ENCODE measurements around the gene TGFBR3L.
"Not testable (repeated sequence)": the region's sequence is repeated elsewhere in the genome, so short reads cannot be mapped to it uniquely, and the experiment has no call there.

TGFBR3L gene

DNA sequence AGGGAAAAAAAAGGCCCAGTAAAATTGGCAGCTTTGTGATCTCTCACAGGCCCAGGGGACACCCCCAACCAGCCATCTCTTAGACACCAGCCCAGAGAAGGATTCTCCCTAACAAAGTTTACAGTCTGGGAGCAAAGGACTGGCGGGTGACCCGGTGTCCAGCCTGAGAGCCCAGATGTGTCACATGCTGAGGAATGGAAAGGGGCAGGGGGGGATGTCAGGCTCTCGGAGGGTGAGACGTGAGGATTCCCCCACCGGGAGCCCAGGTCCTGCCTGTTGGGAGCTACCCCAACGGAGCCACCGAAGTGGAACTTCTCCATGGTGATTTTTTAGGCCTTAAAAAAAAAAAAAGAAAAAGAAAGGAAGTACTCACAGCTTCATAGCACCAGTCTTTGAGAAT lies 16.1 kb downstream of the TGFBR3L start:
- DNase-seq: no peak

DNA sequence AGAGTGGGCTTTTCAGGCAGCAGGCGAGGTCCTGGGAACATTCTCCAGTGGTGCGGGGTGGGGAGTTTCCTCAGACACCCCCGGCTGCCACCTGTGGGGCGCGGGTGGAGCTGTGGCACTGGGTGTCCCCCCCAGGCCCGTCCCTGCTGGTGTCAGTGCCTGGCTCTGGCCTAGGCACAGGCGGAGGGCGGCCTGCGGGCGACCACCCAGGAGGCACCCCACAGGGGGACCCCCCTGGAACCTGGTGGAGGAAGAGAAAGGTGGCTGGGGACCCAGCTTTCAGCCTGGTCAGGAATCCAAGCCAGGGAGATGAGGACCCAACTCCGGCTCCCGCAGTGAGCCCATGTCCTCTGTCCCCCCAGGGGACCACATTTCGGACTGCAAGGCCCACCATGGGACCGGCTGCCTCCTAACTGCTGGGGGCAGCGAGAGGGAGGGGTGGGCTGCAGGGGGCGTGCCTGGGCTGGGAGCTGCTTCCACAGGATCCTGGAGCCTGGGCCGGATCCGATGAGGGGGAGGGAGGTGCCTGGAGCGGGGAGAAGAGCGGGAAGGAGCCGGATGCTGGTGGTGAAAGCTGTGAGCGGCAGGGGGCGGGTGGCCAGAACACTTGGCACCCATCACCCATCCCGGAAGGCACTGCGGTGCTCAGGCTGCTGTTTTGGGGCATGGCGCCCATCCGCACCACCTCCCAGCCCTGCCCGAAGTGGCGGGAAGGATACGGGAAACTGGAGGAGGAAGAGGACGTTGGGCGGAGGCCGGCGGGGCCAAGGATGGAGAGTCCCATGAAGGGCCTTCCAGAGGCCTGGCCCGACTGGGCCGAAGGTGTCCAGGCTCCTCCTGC lies 16.8 kb downstream of the TGFBR3L start:
- DNase-seq: no peak

DNA sequence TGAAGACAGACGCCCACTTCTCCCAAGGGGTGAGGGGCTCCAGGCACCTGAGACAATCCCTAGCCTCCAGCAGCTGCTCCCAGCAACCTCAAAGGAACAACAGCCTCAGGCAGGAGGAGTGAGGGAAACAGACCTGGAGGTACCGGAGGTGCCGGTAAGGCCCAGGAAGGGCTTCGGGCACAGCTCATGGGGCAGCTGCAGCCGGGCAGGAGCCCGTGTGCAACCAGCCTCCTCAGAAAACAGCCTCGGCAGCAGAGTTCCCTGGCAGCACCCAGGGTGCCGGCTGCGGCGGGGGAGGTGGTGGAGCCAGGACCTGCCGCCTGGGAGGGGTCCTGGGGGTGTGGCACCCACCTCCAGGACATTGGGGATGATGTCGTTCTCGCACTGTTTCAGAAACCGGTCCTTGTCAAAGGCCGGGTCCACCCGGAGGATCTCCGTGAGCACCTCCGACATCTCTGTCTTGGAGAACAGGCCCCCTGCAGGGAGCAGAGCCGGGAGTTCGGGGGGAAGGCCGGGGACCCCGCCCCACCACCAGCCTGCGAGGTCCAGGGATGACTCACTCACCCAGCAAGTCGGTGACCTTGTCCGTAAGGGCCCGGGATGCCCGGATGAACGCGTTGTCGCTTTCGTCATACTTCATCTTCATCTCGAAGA lies 17.8 kb downstream of the TGFBR3L start:
- DNase-seq: no peak

DNA sequence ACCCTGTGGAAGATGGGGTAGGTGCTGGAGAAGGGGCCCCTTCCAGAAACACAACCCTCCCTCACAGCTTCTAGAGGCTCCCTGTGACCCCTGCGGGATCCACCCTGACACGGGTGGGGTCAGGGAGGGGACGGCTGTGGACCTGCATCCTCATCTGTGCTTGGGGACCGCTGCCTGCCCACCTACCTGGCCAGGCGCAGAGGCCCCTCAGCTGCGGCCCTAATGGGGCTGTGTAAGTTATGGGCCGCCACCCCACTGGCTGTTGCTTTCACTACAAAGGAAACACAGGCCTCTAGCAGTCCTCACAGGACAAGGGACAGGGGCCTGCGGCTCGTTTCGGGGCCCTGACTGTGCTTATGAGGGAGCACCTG lies 18.3 kb downstream of the TGFBR3L start:
- no peak for DNase-seq

DNA sequence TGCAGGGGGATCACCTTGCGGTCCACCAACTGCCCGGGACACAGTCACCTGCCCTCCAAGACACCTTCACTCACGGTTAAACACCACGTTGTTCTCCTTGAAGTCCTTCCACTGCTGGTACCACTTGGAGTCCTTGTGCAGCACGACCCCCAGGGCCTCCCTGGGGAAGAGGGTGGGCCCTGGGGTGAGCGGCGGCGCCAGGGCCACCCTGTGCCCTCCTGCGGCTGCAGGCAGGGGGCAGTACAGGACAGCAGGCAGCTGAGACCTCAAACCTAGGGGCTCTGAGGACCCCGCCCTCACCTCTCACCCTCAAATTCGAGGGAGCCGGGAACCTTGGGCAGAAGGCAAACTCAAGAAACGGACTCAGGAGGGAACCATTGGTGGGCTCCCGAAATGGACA lies 18.8 kb downstream of the TGFBR3L start:
- no peak for DNase-seq

DNA sequence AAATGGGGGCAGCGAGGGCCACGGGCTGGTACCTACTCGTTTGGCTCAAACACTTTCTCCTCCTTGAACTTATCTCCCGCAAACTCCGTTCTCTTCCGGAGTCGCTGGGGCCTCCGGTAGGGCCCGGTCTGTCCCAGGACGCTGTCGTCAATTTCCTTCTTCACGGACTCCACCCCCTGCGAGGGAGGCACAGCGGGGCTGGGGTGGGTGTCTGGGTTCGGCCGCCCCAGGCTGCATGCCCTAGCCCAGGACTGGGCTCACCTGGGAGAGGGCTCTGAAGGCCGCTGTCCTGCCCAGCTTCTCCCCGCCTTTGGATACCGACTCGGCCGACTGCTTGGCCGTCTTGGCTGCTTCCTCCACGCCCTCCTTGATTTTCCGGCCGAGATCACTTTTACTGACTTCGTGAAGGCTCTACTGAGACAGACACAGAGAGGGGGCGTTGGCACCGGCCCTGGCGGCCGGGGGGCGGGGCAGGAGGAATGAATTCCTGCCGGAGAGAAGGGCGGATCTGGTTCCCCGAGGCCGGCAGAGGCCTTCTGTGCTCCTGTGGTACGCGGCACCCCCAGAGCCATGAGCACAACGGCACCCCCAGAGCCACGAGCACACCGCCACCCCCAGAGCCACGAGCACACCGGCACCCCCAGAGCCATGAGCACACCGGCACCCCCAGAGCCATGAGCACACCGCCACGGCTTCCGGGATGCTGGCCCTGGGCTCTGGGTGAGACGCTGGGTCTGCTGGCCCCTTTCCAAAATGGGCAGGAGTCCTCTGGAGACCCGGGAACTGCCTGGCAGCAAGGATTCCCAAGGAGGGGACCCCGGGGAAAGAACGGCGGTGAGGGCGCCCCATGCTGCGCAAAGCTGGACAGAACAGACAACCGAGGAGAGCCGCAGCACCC lies 19.4 kb downstream of the TGFBR3L start:
- no peak for DNase-seq

DNA sequence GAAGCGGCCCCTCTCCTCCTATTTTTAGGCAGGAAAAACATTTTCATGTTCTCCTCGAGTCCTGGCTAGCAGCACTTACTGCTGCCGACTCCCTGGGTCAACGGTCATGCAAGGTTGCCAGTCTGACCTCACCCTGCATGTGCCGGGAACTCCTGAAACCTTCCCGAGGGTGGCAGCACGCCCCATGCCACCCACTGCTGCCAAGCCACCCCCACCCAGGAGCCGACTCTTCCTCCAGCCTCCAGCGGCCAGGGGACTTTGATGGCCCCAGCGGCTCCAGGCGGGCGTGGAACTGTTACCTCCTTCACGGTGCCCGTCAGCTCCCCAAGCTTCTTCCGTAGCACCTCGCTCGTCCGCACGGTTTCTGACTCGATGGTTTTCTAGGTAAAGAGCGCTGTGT lies 20.1 kb downstream of the TGFBR3L start:
- no peak for DNase-seq

DNA sequence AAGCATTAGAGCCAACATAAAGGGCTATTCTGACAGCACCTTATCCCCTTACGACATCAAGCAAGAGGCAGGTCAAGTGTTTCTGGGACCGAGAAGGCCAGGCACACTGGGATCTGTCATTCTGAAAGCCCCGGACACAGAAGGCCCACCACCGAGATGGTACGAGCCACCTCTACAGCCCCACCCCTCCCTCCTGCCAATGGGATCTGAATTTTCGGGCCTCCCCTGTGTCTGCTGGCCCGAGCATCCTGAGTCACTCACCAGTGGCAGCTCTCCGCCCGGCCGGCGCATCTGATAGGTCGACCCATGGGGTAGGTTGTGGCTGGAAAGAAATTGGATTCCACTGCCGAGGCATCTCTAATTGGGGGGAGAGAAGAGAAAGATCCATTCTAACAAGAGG lies 26.2 kb downstream of the TGFBR3L start:
- no peak for DNase-seq

DNA sequence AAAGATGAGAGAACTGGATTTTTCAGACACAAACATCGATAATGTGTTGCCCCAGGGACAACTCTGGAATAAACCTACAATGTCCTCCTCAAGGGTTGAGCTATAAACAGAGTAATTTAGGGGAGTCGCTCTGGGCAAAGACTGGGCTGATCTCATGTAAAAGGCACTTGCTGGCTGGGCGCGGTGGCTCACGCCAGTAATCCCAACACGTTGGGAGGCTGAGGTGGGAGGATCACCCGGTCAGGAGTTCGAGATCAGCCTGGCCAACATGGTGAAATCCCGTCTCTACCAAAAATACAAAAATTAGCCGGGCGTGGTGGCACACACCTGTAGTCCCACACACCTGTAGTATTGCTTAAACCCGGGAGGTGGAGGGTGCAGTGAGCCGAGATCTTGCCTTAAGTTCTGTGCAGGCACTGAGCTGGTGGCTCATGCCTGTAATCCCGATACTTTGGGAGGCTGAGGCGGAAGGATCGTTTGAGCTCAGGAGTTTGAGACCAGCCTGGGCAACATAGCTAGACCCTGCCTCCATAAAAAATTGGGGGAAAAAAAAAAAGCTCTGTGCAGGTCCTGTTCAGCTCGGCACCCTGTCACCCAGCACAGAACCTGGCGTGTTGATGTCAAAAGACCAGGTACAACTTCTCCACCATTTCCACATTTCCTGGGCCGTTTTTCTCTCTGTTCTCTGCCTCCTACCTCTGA lies 27.4 kb downstream of the TGFBR3L start:
- no peak for DNase-seq

DNA sequence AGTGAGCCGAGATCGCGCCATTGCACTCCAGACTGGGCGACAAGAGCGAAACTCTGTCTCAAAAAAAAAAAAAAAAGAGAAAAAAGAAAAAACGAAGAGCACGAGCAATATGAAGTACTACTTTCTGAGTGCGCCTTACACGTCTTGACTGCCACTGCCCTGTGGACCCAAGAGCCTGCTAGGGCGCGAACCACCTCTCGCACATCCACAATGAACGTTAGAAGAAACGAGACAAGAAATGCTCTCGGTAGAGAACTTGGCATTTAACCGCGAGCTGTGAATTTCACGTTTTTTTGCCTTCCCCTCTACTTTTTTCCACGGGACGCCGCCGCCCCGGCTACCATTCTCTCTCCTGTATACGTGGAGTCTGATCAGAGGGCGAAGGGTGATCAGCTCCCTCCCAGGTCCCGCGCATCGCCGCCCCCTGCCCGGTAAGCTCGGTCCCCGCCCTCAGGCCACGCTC lies 28.4 kb downstream of the TGFBR3L start:
- DNase-seq: no peak

DNA sequence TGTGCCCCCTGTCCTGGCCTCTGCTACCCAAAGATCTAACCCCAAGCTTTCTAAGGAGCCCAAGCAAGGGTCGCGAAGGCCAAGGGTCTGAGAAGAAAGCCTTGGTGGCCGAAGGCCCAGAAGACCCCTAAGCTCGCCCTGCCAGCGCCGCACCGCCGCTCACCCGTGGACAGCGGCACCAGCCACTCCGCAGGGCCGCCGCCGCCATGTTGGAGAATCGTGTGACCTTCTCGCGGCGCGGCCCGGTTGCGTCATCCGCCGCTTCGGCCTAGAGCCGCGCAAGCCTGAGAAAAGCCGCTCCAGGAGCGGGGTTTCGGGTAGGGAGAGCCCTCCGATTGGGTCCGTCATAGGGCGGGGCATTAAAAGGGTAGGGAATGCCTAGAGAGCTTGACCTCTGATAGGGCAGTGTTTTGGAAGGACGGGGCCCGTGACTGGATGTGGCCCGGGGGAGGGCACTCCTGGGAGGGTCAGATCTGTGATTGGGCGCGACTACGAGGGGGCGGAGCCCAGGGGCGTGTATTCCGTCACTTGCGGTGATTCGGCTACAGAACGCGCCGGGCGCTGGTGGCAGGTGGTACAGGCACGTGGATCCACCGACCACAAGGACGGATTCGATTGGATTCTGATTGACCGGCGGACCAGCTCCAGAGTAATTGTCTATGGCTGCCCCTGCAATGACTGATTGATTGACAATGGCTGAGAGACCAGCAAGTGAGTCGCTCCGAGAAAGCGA lies 29.0 kb downstream of the TGFBR3L start, which contains the start of gene TIMM44:
TIMM44 (minus strand) TSS at position 223 of the 733 bp plus-strand sequence; CDS start at position 208, 15 bp downstream.
- peak; percentile 99 for DNase-seq

DNA sequence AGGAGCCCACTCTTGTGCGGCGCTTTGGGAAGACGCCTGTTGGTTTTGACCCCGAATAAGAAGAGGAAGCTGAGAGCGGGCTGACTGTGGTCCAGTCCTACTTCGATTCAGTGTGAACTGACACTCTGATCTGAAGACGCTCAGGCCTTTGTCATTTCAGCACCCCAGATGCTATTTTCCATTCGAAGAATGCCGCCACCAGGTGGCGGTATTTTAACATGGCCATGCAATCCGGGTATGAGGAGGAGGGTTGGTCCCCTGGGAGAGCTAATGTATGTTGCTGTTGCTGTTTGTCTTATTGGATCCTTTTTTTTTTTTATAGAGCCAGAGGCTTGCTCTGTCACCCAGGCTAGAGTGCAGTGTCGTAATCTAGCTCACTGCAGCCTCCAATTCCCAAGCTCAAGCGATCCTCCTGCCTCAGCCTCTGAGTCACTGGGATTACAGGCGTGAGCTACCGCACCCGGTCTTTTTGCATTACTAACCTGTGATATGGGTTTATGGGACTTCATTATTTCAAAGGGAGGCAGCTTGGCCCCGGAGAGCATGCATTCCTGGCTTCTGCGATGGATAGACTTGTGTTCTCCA lies 29.6 kb downstream of the TGFBR3L start:
- DNase-seq: peak; percentile 85 to 89

DNA sequence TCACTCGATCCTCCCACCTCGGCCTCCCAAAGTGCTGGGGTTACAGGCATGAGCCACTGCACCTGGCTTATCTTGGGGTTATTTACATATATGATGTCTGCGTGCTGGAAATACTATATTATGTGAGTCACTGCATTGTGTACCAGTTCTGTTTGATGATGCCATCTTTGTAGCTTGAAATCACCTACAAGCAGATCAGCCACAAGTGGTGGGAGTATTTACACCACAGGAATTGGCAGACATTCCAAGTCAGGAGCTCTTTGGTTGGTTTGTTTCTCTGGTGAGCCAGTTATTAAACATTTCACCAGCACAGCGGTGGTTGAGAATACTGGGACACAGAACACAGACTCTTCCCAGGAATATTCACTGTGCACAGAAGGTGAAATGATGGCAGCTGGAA lies 33.3 kb downstream of the TGFBR3L start:
- DNase-seq: no peak

DNA sequence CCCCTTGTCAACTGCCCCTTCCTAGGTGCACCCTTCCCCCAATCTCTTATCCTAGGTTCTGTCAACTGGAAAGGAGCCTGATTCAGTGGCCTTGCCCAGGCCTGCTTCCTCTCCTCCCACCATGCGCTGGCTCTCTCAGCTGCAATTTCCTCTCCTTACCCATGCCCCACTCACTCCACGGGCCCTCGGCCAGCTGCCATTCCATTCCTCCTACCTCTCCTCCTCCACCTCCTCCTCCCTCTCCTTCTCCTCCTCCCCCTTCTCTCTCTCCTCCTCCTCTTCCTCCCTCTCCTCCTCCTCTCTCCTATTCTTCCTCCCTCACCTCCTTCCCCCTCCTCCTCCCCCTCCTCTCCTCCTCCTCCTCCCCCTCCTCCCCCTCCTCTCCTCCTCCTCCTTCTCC lies 38.4 kb downstream of the TGFBR3L start:
- DNase-seq: no peak

DNA sequence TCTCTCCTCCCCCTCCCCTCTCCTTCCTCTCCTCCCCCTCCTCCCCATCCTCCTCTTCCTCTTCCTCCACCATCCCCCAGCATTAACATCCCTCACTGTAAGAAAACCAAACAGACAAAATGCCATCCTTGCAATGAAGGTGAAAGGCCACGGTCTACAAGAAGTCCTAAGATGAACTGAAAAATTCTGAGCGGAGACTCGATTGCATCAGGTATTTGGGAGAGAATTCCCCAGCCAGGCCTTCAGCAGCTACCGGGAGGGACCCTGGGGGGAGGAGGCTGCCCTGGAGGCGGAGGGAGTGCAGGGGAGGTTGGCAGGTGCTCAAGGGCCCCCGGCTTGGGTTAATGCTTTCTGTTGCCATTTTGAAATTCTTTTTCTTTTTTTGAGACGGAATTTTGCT lies 38.9 kb downstream of the TGFBR3L start:
- DNase-seq: no peak

DNA sequence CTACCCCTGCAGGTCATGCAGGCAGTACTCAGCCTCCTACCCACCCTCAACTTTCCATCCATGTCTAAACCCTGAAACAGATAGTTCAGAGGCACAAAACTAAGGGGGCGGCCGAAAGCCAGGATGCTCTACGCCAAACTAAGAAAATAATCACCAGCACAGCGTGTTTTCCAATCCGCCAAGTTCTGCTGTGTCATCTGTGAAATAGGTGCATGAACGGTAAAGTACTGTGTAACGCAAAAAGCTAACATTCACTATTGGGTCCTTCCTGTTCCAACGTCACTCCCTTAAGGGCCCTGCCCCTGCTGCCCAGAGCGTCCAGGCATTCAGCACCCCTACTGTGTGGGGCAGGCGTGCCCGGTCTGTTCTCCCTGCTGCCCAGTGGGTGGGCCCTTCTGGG lies 41.1 kb downstream of the TGFBR3L start:
- no peak for DNase-seq

DNA sequence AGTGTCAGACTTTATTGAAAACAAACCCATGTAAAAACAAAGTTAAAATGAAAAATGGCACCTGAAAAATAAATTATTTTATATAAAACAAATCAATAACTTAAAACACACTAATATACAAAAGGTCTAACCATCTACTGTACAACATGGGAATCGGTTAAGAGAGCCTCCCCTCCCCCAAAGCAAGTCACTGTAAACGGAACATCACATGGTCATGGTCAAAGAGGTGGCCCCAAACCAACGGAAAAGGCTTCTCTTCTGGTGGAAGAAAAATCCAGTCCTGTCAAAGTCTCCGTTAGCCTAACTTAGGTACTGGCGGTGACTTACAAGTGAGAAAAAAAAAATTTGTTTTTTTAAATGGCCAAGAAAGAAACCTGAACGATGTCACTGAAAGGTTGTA lies 44.6 kb downstream of the TGFBR3L start:
- no peak for DNase-seq

DNA sequence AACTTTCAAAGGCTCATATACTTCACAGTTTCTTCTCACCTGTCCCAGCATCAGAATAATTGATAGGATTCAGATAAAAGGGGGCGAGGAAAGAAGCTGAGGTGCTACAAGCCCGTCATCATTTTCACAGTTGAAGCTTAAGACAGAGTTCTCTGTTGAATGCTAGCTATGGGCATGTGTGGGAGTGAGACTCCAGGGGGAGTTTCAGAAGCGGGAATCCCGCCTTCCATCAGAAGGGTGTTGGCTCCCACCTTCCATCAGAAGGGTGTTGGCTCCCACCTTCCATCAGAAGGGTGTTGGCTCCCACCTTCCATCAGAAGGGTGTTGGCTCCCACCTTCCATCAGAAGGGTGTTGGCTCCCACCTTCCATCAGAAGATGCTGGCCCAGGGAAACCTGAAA lies 46.5 kb downstream of the TGFBR3L start:
- not testable (repeated sequence) for DNase-seq

DNA sequence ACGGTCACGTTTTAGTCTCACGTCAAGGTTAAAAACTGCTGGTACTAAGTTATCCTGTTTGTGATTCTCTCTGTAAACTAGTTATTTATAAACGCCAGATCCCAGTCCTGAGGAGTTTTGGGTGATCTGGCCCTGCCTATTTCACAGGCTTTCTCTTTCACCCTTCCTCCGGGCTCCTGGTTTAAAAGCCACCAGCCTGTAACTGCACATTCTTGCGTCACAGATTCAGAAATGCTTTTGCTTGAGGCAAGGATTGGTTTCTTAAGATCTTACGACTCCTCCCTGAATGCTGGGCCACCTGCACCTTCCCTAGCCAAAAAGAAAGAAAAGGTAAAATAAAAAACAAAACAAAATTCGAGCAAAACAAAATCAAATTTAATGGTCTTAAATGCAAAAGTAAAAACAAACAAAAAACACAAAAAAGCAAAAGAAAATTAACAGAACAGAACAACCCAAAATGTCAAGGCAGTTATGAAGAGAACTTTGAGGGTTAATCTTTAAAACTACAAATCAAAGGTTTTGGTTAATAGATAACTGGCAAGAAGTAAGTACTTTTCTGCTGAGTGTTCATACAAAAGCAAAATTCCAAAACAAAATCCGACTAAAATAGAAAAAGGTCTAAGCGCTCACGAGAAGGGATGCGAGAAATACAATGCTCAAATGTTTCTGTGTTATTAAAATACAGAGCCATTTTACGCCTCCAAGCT lies 47.4 kb downstream of the TGFBR3L start:
- DNase-seq: no peak

DNA sequence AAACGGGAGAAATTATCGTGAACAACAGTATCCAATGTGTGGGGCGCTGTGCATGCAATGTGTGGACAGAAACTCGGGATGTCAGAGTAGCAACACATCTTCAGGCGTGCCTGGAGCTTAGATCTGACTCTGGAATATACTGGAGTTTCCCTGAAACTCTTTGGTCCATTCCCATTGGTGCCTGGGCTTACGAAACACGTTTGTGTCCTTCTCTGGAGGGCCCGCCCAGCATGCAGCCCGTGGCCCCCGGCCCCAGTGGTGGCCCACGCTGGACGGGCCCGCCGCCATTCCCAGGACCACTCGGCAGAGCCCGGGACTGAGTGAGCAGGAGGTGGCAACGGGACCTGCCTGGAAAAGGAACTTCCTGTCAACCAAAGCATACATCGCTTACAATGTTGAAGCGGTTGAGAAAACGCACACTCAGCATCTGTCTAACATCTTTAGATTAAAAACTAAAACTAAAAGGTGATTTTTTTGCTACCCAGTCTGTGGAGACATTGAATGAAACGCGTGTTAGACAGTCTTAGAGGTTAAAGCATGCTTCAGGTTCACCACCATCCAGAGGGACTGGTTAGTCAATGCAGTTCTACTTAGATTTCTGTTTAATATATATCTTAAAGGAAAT lies 48.1 kb downstream of the TGFBR3L start:
- no peak for DNase-seq

Measured in CD4-positive, alpha-beta T cell treated with Interferon alpha-2 for 1 hour (primary cell).